ENCODE results near the gene EFR3B.

EFR3B gene

DNA sequence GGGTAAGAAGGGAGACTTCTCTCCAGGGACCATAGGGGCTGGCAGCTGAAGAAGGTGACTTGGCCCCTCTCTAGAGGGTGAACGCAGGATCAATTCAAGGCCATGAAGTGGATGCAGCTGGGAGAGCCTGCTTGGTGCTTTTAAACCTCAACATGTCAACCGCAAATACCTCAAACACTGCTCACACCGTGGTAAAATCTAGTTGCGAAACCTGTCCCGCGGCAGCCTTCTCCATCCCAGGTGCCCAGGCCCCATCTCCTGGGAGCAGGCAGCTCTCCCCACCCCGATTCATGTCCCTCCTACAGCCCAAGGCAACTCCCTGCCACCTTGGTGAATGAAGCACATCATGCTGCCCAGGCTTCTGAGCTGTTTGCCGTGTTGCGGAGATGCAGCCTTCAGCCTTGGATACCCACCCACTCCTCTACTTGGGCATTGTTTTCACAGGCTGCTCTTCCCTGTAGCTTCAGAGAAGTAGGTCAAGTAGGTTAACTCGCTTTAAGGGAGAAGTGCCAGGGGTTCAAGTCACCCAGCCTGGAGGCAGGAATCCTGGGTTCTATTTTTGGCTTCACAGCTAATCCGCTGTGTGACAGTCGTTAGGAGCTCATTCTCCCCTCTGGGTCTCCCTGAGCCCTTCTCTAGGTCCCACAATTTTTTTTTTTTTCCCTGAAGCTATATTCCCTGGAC is 6.2 kb upstream of the EFR3B start:
- DNase-seq (ENCODE audit: low read depth) = no peak

DNA sequence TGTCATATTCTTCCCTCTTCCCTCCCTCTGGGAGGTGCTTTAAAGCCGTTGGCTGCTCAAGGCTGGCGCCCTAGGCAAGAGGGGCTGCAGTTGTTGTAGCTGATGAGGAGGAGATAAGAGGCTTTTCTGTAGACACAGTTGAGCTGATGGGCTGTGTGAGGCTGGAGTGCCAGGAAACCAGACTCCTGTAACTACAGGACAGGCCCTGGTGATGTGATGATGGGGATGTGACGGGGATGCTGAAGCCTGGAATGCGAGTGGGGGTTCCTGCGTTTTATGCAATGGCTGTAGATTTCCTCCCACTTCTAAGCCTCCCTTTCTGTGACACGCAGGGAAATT is 5.7 kb upstream of the EFR3B start:
- no peak for DNase-seq (ENCODE audit: low read depth)

DNA sequence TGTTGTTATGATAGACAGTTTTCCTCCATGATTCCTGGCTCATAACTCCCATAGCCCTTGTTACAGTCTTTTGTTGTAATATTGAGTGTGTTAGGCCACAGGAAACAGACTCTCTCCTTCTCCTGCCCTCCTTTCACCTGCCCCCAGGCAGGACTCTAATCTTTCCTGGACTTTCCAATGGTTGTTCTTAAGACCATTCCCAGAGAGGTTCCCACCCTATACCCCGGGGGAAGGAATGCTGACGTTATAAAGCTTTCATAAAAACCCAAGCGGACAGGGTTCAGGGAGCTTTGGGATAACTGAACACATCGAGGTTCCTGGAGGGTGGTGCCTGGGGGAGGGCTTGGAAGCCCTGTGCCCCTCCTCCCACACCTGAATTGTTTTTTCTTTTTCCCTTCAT is 2.8 kb upstream of the EFR3B start:
- no peak for DNase-seq (ENCODE audit: low read depth)

DNA sequence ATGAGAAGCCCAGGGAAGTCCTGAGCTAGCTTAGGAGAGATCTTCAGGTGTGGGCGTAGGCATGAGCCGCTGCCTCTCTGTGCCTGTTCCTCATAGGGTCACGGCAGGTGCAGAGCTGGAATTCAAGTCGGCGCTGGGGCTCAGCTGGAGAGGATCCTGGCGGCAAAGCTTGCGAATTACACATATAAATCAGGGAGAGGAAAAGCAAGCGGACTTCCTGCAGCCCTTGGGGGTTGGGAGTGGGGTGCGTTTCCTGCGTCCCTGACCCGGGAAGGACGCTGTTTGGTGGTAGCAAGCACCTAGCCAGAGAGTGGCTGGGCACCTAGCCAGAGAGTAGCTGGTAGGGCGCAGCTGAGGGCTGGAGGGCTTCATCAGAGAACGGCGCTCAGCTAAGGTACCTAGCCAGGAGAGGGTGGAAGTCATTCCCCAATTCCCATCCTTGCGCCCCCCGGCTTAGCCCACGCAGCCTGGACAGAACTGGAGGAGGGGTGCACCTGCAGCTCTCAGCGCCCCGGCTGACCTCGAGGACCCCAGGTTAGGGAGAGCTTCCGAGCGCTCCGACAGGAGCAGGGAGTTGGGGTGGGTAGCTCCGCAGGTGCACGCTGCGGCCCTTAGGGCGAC is 459 bp upstream of the EFR3B start:
- DNase-seq (ENCODE audit: low read depth) = no peak

GRCh38 chr2:25042321-25043240 is 705 bp downstream of the EFR3B start:
- DNase-seq (ENCODE audit: low read depth) = no peak

DNA sequence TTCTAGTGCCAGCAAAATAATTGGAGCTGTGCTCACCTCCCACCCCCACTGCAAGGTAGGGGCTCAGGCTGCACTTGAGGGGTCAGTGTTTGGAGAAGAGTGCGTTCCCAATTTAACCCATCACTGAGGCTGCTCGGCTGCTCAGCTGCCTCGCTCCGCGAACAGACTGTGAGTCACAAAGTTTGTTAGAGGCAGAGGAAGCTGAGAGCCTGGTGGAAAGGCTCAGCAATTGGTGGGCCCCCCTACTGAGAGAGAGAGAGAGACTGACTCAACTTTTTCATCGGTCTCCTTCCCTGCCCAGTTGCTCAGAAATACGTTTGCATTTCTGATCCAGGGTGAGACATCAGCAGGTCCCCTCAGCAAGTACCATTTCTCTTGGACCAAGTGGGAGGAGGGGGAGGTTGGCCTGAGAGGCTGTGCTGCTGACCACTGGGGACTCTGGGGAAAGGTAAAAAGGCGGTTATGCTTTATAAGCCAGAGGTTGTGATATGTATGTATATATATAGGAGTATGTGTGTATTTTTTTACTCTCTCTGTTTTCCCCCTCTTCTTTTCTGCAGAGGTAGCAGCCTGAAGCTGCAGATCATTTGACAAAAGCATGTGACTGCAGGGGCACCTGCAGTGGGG is 1.5 kb downstream of the EFR3B start:
- DNase-seq (ENCODE audit: low read depth) = peak; percentile 39

GRCh38 chr2:25044011-25044410 is 2.1 kb downstream of the EFR3B start:
- no peak for DNase-seq (ENCODE audit: low read depth)

DNA sequence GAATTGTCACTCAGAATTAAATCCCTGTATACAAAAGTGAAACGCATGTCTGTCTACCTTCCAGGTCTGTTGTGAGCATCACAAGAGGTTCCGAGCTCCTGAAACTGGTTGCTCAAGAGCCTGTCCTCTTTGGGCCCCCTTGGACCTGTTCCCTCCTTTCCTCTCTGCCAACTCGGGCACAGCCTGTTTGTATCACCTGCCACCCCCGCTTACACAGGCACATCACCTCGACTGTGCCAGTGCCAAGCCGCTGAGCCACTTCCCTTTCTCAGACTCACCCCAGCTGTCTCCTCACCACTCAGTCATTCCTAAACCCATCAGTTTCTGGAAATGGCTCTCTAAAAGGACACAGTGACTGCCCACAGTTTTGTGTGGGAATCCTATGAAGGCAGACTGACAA is 3.1 kb downstream of the EFR3B start:
- no peak for DNase-seq (ENCODE audit: low read depth)

- no peak for DNase-seq (ENCODE audit: low read depth)
These were observed 7.5 kb downstream of the EFR3B start for GRCh38 chr2:25049422-25049821.

- DNase-seq (ENCODE audit: low read depth) = no peak
These were observed 8.3 kb downstream of the EFR3B start for GRCh38 chr2:25050128-25050527.

DNA sequence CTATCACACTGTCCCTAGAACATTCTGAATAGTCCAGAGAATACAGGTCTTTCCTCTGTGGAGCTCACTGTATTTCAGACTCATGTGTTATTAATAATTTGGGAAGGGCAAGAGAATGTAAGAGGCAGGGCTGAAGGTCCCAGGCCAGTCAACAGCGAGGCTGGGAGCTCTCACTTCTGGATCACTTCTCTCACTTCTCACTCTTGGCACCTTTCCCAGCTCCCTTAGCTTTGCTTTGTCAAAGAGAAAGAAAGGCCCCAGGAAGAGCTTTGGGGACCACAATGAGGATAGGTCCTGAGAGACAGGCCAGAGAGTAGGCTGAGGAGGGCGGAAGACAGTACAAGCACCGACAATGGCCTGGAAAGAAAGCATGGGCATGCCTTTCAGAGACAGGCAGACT is 11.2 kb downstream of the EFR3B start:
- no peak for DNase-seq (ENCODE audit: low read depth)

GRCh38 chr2:25054720-25055119 is 12.8 kb downstream of the EFR3B start:
- DNase-seq (ENCODE audit: low read depth) = no peak

DNA sequence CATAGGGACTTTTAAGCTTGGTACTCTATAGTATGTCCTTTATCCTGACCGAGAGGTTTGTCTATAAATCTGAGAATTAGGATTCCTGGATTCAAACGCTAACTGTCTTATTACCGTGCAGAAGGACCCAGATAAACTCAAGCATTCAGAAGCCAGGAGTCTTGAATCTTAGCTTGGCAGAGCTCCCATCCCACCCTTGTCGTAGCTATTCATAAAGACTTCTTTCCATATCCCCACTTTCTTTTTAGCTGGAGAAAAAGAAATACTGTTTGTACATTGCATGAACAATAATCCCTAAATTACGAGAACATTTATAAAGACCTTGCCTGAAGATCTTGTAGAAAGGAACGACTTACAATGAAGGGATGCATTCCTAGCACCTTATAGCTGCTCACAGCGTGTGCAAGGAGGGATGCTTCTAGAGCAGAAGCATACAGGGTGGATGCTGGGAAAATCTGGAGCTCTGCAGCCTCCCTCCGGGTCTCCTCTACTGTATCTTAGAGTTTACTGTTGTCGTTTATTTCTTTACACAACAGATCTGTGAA is 13.6 kb downstream of the EFR3B start:
- DNase-seq (ENCODE audit: low read depth) = no peak

DNA sequence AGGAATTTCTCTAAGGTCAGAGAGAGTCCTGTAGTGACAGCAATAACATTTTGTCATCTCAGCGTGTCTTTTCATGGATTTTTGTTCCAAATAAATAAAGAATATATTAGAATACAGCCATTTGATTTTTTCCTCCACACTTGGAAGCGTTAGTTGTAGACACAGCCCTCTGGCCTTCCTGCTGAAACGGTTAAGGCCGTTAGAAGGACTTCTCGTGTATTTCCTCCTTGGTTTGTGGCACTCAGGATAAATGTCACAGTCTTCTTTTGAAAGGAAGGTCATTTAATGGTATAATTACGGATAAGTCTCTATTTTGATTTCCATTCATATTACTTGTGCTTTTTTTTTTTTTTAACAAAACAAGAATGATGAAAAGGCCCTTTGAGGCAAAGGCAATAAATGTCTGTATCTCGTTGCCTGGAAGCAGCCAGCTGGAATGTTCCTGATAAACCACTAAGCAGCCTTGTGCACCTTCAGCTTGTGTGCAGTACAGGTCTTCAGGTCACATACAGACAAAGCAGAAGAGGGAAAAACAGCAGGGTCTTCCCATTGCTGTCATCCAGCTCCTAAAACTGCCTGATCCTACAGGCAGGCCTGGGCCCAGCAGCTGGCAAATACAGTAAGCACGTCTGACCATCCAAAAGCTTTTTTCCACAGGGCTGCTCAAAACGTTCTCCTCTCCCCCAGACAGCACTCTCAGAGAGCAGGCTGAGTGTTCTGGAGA is 14.4 kb downstream of the EFR3B start:
- no peak for DNase-seq (ENCODE audit: low read depth)

- DNase-seq (ENCODE audit: low read depth) = no peak
These were observed 20.6 kb downstream of the EFR3B start for GRCh38 chr2:25062511-25062917.

- no peak for DNase-seq (ENCODE audit: low read depth)
These were observed 22.2 kb downstream of the EFR3B start for GRCh38 chr2:25063876-25064660.

DNA sequence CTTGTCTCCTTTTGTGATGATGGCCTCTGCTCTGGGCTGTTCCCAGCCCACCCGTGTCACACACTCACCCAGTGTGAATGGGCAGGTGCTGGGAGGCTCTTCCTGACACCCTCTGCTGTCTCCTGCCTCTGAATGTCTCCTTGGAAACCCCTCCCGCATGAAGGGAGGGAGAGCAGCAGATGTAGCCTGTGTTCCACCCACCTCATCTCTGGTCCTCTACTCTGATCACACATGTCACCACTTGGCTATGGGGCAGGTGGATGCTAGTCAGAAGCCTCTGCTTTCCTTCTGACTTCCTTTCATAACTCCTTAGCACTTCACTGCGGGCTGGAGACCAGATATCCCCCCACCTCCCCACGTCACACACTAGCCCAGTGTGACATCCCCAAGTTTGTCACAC is 23.9 kb downstream of the EFR3B start:
- DNase-seq (ENCODE audit: low read depth) = no peak

DNA sequence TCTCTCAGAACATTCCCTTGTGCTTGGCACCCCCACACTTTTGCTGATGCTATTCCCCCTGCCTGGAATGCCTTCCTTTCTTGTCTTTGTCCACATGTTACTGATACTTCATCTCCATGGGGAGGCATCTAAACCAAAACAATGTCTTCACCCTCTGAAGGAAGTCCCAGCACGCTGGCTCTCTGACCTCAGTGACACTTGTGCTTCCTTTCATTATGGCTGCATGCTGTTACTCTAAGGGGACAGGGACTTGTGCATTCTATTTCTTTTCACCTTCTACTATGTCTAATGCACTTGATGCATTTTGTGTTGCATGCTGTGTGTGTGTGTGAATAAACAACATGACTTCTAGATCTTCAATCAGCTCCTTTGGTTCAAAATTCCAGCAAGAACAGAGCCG is 24.6 kb downstream of the EFR3B start:
- no peak for DNase-seq (ENCODE audit: low read depth)

- no peak for DNase-seq (ENCODE audit: low read depth)
These were observed 26.3 kb downstream of the EFR3B start for GRCh38 chr2:25068217-25068616.

- DNase-seq (ENCODE audit: low read depth) = no peak
These were observed 30.1 kb downstream of the EFR3B start for GRCh38 chr2:25071966-25072365.

- no peak for DNase-seq (ENCODE audit: low read depth)
These were observed 30.7 kb downstream of the EFR3B start for GRCh38 chr2:25072606-25073005.

Data from stimulated activated CD4-positive, alpha-beta T cell treated with anti-CD3 and anti-CD28 coated beads, Interleukin-2, amount 100 ng/mL, for 4 hours (primary cell).